NCI-H2227 (cell line): ENCODE data around the gene PEX16.
A peak's percentile ranks its signal among the peaks of the same experiment; 100 is the strongest.

Experiments
- DNase-seq: peaks from one replicate; lab custom pipeline; 2025; ENCODE audit not compliant: unreplicated experiment; lab: John Stamatoyannopoulos, UW

PEX16 gene

DNA sequence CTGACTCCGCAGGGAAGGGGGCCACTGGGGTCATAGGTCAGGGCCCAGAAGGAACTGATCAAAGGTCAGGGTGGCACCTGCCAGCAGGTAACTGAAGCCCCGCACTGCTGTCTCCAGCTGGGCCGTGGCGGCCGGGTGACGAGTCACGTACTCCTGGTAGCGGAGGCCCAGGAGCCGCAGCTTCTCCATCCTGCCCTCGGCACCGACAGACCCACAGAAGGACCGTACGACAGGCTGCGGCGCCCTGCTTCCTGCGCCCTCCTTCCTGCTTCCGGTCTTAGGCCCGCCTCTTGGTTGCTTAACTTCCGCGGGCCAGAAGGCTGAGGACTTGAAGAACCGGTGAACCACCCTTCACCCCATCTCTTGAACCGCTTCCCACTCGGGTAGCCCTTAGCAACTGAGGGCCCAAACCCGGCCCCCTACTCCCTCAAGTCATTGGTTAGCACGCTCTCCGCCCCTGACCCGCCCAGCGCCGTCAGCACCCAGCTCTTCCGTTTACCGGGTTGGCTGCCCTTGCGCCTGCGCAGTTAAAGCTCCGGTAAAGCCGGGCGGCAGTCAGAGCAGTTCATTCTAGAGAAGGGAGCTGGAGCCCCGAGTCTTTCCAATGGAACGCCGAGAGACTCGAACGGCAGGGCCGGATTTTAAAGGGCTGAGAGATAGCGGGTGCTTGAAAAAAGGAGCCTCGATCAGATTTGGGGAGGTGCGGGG, at the start of gene PEX16:
Gene PEX16, minus strand, starts transcription at position 255 of the 708 bp plus-strand sequence. Its CDS starts 66 bp downstream, at position 189.
- DNase-seq = peak; percentile 98

DNA sequence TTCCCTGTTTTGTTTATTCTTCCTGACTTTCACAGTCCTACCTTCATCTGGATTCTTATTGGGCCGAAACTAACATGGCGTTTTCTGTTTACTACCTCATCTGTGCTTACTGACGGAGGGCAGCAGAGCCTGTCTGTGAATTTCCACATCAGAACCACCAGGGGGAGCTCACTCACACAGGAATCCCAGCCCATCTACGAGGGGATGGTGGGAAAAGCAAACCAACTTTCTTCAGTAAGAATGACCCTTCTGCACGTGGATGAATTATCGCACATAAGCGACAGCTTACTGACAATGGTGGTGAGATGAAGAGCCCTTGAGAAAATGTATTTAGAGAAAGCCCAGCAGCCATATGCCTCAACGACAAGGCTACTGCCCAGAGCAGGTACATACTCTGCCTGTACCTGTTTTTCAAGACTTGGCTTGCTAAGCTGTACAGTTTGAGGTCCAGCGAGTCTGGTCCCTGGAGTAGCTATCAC, 47.3 kb upstream of the PEX16 start:
- DNase-seq = peak; percentile 86

DNA sequence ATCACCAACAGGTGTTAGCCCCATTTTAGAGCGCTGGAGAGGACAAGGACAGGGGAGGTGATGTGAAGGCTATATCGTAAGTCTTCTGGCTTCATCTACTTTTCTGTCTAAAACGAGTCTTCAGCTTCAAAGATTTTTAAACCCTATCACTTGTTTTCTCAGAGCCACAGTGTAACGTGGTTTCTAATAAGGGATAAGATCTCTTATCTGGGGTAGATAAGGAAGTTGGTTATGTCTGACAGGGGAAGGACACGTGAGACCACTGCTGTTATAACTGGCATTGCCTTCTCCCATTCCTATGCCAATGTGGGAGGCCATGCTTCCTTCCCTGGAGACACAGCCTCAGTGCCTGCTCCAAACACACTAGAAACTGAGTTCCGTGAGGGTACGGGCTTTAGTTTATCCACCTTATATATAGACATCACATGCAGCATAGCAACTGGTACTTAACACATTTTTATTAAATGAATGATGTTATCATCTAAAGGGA, 44.1 kb upstream of the PEX16 start:
- no peak for DNase-seq

- no peak for DNase-seq
Observed at GRCh38 chr11:45960387-45961095, 42.9 kb upstream of the PEX16 start.

- DNase-seq = no peak
Observed at GRCh38 chr11:45959851-45960250, 42.2 kb upstream of the PEX16 start.

DNA sequence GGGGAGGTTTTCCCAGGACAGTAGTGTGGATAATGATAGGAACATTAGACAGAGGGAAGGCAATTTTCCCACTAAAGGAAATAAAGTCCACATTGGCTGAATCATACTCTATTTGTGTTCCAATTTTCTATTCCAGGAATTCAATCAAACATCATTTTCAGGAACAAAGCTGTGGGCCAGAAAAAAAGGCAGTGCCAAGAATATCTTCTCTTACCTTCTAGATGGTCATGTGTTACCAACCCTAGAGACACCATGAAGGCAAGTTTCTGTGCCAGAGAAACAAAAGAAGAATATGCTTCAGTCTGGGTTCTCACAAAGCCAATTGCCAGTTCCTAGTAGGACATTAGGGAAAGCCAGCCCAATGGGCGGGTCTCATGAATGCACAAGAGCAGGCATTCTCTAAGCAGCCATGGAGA, 32.3 kb upstream of the PEX16 start:
- no peak for DNase-seq

DNA sequence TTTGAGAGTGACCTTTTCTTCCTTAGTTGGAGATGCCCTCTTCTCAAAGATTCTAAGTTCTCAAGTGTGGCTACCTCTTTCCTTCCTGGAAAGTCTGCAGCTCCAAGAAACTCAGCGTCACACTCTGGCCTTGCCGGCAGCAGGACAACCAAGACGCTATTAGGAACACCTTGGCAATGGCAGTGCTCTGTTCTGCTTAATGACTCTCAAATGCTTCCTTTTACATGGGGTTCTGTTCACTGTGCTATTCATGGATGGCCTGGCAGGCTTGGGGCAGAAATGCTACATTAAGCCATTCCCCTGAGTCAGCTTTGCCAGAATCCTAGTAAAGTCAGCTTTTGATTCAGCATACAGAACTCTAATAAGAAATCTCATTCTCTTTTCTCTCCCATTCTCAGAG, 30.7 kb upstream of the PEX16 start:
- no peak for DNase-seq

DNA sequence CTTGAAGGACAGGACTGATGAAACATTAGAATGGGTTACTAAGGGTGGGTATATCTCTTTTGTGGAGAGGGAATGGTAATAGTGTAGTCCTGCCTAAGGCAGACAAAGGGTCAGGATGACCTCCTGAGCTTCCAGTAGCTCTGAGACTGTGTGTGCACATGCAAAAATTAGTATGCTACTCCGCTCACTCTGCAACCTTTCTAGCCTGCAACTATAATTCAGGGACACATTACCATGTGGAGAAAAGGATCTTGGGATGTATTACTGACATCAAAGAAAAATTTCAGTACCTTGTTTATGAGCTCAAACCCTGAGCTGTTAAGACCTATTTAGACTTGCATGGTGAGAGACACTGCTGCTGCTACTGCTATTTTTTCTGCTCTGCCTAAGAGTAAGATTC, 30.2 kb upstream of the PEX16 start:
- DNase-seq = no peak

GRCh38 chr11:45945397-45945999, 27.8 kb upstream of the PEX16 start:
- no peak for DNase-seq

- no peak for DNase-seq
Observed at GRCh38 chr11:45942381-45942780, 24.7 kb upstream of the PEX16 start.

GRCh38 chr11:45941285-45941684, 23.6 kb upstream of the PEX16 start:
- DNase-seq = no peak

- DNase-seq = no peak
Observed at GRCh38 chr11:45939836-45940235, 22.2 kb upstream of the PEX16 start.

- DNase-seq = no peak
Observed at GRCh38 chr11:45937916-45938315, 20.2 kb upstream of the PEX16 start.

GRCh38 chr11:45936511-45937054, 18.9 kb upstream of the PEX16 start:
- DNase-seq = no peak

GRCh38 chr11:45935349-45936064, 17.8 kb upstream of the PEX16 start:
- no peak for DNase-seq

DNA sequence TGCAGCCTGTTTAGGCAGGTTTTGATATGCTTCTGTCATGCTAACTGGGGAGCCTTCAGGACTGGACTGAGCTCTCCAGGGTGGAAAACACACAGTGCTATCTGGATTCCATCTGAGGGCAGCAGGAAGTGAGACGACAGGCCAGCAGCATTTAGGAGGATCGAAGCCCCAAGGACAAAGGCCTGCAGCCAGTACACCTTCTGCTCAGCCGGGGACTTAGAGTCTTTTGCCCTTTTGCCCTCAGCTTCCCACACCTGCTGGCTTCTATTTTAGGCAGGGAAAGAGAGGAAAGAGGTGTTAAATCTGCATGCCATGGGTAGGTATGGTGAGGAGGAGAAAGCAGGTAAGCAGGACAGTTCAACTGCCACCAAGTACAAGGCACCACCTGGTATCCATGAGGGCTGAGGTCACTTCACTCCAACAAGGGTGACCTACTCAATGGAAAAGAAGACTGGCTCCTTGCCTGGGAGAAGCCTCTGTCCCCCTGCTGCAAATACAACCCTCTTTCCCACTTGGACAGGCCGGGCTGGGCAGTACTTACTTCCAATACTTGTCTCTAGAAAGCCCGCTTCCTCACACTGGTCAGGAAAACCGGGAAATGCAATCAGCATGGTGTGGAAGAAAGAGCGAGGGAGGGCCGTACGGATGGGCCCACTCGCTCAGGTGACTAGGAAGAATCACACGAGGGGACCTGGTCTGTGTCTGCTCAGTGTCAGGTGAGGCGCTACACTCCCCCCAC, 17.1 kb upstream of the PEX16 start:
- DNase-seq = no peak

DNA sequence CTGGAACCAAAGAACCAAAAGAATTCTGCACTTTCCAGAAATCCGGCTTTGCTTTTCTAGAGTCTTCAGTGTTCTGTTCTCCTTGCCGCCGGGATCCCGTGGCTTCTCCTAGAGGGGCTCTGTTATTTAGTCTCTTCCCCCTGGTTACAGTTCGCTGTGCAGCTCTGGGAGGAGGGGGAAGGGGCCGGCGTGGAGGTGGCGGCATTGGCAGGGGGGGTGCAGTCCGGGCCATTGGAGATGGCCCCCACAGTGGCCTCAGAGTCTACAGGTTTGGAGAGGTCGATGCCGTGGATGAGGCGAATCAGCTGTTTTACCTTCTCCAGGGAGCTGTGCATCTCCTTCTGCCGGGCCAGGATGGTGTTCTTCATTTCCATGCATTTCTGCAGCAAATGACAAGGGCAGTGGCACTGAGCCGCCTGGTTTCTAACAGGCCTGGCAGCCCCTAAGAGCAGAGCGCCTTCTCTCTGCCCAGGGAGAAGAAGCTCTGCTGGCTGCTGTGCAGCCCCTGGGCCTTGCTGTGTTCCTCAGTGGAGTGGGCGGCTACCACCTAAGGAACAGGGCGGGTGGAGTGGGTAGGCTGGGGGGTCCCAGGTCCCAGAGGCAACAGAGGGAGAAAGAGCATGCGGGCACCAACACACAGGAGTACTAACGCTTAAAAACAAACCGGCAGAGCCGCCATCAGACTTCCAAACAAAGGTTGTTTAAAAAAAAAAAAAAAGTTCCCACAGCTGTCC, 16.3 kb upstream of the PEX16 start:
- DNase-seq = no peak

DNA sequence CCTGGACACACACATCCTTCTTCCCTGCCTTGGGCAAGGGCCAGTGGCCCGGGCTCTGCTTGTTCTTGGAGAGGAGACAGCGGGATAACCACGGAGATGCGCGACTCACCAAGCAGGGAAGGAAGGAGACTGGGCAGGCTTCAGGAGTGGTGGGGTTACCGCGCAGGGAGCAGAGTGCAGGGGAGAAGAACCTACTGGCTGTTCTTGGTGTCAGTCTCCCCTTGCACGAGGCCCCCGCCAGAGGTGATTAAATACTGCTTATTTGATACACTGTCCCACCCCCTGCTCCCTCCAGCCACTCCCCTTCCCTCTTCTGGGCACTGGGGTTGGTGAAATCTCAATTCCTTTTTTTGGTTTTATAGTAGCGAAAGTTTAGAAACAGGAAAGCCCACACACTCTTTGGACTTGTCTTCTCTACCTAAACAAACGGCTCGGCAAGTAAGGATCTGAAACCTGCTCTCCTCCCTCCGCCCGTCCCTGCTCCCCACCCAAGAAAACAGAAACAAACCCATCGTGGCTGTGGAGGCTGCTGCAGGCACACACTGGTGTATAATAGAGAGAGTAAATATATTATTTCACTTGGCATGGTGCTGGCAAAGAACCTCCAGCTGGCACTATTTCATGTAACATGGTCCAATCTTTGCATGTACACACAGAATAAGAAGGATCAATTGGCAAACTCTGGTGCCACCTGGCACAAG, 15.6 kb upstream of the PEX16 start:
- DNase-seq = no peak

DNA sequence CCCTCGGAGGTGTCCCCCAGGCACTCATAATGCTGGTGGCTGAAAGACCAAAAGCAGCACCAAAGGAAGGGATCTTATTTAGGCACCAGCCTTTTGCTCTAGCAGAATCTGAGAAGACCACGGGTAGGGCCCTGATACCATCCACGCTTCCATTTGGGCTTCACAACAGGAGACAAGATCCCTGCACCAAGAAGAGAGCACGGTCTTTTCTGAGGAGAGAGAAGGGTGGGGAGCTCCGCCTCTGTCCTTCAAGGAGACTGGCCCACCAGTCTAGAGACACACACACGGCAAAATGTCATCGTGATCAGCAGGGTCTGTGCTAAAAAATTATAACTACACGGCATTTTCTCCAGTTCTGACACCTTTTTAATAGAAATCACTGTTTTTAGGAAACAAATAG, 14.5 kb upstream of the PEX16 start:
- no peak for DNase-seq
